ENCODE measurements around the gene NCKIPSD.

Gene NCKIPSD

DNA sequence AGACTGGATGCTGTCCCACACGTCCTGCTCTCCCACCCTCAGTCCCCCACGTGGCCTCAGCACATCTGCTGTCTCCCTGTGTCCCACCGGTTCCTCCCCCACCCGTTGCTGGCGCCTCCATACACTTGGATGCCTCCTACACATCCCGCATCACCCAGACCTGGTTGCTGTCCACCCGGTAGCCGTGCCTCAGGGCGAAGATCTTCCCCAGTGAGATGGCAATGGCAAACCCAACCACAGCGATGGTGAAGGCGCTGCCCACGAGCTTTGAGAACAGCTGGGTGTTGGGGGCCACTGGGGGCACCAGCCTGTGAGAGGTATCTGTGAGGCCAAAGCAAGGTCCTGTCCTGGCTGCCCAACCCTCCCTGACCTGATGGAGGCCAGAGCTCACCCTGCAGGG is 54.9 kb downstream of the NCKIPSD start:
- H3K4me3 ChIP-seq (ENCODE audit: low read depth, low read length), result no peak overlapping the region
- DNase-seq (ENCODE audit: low read depth), result no peak
- TF ChIP-seq, protein P1, sequence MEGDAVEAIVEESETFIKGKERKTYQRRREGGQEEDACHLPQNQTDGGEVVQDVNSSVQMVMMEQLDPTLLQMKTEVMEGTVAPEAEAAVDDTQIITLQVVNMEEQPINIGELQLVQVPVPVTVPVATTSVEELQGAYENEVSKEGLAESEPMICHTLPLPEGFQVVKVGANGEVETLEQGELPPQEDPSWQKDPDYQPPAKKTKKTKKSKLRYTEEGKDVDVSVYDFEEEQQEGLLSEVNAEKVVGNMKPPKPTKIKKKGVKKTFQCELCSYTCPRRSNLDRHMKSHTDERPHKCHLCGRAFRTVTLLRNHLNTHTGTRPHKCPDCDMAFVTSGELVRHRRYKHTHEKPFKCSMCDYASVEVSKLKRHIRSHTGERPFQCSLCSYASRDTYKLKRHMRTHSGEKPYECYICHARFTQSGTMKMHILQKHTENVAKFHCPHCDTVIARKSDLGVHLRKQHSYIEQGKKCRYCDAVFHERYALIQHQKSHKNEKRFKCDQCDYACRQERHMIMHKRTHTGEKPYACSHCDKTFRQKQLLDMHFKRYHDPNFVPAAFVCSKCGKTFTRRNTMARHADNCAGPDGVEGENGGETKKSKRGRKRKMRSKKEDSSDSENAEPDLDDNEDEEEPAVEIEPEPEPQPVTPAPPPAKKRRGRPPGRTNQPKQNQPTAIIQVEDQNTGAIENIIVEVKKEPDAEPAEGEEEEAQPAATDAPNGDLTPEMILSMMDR (IDR thresholded peaks at IDR 0.05; ENCODE audit: control insufficient read depth, extremely low read depth, insufficient read depth), result no peak

DNA sequence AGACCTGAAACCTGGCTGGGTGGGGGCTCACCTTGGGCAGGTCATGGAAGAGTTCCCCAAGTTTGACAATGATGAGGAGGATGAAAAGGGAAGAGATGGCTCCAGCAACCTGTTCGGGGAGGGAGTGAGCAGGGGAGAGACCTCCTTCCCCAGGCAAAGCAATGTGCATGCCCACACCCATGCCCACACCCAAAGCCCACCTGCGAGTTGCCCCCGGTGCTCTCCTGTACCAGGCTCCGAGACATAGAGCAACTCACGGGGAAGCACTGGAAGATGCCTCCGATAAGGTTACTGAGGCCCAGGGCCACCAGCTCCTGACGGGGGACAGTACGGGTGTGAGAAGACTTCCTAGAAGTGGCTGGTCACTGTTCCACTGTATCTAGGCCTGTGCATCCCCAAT is 55.3 kb downstream of the NCKIPSD start:
- H3K4me3 ChIP-seq (ENCODE audit: low read depth, low read length), result no peak overlapping the region
- DNase-seq (ENCODE audit: low read depth), result no peak
- TF ChIP-seq, protein P1 (IDR thresholded peaks at IDR 0.05; ENCODE audit: control insufficient read depth, extremely low read depth, insufficient read depth), result no peak

DNA sequence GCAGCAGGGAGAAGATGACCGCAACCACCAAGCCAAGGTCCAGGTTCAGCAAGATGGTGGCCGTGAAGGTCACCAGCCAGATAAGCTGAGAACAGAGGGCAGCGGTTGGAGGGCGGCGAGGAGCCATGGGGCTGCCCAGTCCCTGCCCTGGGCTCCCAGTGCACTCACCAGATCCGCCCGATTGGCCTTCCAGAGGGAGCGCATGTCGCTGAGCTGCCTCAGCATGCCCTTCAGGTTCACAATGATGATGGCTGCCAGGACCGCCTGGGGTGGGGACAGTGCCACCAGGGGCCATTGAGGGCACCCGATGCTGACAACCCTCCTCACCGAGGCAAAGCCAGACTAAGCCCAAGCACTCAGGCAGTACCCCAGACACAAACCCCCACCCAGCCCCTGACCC is 55.8 kb downstream of the NCKIPSD start:
- H3K4me3 ChIP-seq (ENCODE audit: low read depth, low read length), result no peak overlapping the region
- no peak for DNase-seq (ENCODE audit: low read depth)
- TF ChIP-seq, protein P1 (IDR thresholded peaks at IDR 0.05; ENCODE audit: control insufficient read depth, extremely low read depth, insufficient read depth), result no peak

DNA sequence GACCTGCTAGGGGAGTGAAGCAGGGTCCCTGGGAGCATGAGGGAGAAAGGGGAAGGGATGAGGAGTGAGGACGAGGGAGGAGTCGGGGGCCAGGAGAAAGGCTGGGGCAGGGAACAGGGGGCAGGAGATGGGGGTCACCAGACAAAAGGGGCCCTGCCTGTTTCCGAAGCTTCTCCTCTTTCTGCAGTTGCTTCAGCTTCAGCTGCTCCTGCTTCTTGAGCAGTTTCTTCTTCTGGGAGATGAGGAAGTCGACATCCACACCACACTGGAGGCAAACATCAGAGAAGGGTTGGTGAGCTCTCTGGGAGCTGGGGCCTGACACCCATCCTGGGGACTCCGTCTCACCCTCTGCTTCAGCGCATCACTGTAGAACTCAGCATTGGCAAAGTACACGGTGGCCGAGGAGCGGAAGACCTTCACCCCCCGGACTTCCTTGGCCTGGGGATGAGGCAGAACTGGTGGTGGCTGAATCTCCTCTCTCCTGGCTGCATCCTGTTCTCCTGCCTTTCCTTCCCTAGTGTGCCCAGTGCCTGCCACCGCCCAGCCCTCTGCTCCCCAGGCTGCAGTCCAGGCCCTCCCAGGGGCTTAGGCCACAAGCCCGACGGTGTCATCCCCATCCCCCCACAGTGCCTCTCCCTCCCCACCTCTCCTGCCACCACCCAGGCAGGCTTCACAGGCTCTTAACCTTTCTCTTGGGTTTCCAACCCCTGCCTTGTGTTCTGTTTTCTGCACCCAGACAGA is 57.3 kb downstream of the NCKIPSD start:
- no peak for DNase-seq (ENCODE audit: low read depth)
- no peak overlapping the region for H3K4me3 ChIP-seq (ENCODE audit: low read depth, low read length)
- TF ChIP-seq, protein P1 (IDR thresholded peaks at IDR 0.05; ENCODE audit: control insufficient read depth, extremely low read depth, insufficient read depth), result no peak

DNA sequence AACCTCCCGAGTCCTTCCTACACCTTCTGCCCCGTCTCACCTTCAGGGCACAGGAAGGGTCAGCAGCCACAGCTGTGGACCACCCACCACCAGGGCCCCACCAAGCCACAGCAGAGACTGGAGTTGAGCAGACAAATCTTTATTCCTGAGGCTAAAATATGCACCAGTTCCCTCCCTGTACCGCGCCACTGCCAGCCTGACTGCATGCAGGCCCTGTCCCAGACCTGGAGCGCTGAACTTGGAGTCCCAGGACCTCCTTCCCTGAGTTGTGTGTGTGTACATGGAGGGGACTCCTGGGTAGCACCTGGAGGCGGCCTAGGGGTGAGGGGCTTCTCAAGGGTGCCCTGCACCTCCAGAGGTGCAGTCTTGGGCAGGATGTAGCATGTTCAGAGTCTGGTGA is 60.1 kb downstream of the NCKIPSD start:
- H3K4me3 ChIP-seq (ENCODE audit: low read depth, low read length), result no peak overlapping the region
- no peak for DNase-seq (ENCODE audit: low read depth)
- TF ChIP-seq, protein P1 (IDR thresholded peaks at IDR 0.05; ENCODE audit: control insufficient read depth, extremely low read depth, insufficient read depth), result no peak

DNA sequence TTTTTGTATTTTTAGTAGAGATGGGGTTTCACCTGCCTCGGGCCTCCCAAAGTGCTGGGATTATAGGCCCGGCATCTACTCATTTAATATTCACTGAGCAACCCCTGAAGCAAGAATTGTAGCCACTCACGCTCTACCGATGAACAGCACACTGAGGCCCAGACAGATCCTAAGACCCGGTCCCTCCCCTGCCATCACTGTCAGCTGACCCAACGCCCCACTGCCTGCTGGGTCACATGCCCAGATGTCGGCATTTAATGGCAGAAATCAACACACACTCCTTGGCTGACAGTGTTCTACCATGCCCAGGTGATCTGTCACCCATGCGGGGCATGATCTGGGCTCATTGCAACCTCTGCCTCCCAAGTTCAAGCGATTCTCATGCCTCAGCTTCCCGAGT is 60.9 kb downstream of the NCKIPSD start:
- DNase-seq (ENCODE audit: low read depth), result no peak
- no peak overlapping the region for H3K4me3 ChIP-seq (ENCODE audit: low read depth, low read length)
- TF ChIP-seq, protein P1 (IDR thresholded peaks at IDR 0.05; ENCODE audit: control insufficient read depth, extremely low read depth, insufficient read depth), result no peak
